Ovary (tissue), 10 donors: Measurements from ENCODE around the gene TMCO6. TPM values are rescaled to one million over a fixed set of nuclear protein-coding genes. Genes with fewer than 3 reads are reported as not detected.
"Not testable (repeated sequence)": the region's sequence is repeated elsewhere in the genome, so short reads cannot be mapped to it uniquely, and the experiment has no call there.

Experiments
- DNase-seq, 5 donors: peaks; one replicate each; pipeline ENCODE4 v3.0.0-alpha.2; 2019 to 2020
- H3K27ac ChIP-seq, 2 donors: fragments of 200-600 bp; one replicate each; pipeline versions ENCODE4 v1.5.1 to v1.8.0; 2019 to 2022
- H3K27me3 ChIP-seq: fragments of 200-600 bp; one replicate; pipeline ENCODE4 v1.8.0; 2022
- H3K36me3 ChIP-seq: fragments of 200-600 bp; sonication (generic); one replicate; pipeline ENCODE4 v1.5.1; 2019
- H3K4me1 ChIP-seq: one replicate; pipeline ENCODE4 v1.8.1; 2013; ENCODE audit warnings: mild to moderate bottlenecking, moderate library complexity; ENCODE audit not compliant: insufficient read depth
- H3K4me3 ChIP-seq: fragments of 200-600 bp; sonication (generic); one replicate; pipeline ENCODE4 v1.5.1; 2017
- H3K9me3 ChIP-seq, 2 donors: fragments of 200-600 bp in 1 of 2; sonication (generic) in 1 of 2; one replicate each; pipeline versions ENCODE4 v1.5.1 to v1.8.1; 2013 to 2019; ENCODE audit warnings: mild to moderate bottlenecking in 1 of 2, moderate library complexity in 1 of 2
- EP300 ChIP-seq: sonication (generic); formaldehyde crosslinking; IDR thresholded peaks from one replicate; pipeline ENCODE4 v1.6.1; 2017; ENCODE audit warnings: antibody characterized with exemption
- POLR2A ChIP-seq: fragments of 450-650 bp; IDR thresholded peaks from one replicate; pipeline ENCODE4 v1.6.1; 2017; ENCODE audit warnings: antibody characterized with exemption, mild to moderate bottlenecking, moderate library complexity
- WGBS, 3 donors: extraction: QIAGEN DNeasy Blood & Tissue Kit in 1 of 3; methylation state at CpG; one replicate each; pipeline versions ENCODE4 v1.1.5 to v1.1.7; 2013 to 2017; 5-methylcytosine and 5-hydroxymethylcytosine counted together
- intact Hi-C, 4 donors: fragments of 100-400 bp; cut with DNase I; formaldehyde crosslinking; loops; one replicate each; pipeline versions ENCODE4 v1.11.0 to v1.15.1; 2022 to 2023
- long read RNA-seq, 3 donors: library from polyadenylated mRNA in 2 of 3; unstranded in 2 of 3; transcript quantifications; one replicate each; pipeline ENCODE4 v2.0.0 and lab custom pipeline, GENCODE V29; 2021 to 2026
- polyA plus RNA-seq, 2 donors: library from polyadenylated mRNA; stranded (reverse); fragments of 200-250 nt in 1 of 2; fragments of 350-450 nt in 1 of 2; fragmentation: Illumina TruSeq in 1 of 2; extraction: RNeasy Lipid Tissue Mini Kit (QIAGEN cat#74804) in 1 of 2; gene quantifications; one replicate each; pipeline ENCODE4 v1.2.3, GENCODE V29; 2013 to 2014
- total RNA-seq, 7 donors: library from RNA; depleted of rRNA in 2 of 7; stranded (reverse); fragments of >200 nt in 2 of 7; fragmentation: NEBNext Ultra II Directional in 3 of 7; extraction: Animal tissue kit (Norgen Biotek cat#: 25700) in 3 of 7; gene quantifications; one replicate each; pipeline versions ENCODE4 v1.1.0 to v1.2.4, GENCODE V29; 2016 to 2023
- TF ChIP-seq, protein P1 (sequence below), 3 donors: fragments of 450-650 bp in 2 of 3; fragments of 200-600 bp in 1 of 3; IDR thresholded peaks; one replicate each; pipeline versions ENCODE4 v1.5.1 to v1.8.0; 2016 to 2022; ENCODE audit warnings: antibody characterized with exemption in 3 of 3, mild to moderate bottlenecking in 1 of 3
- donor health status: DM: no; HTN: no; CAD: no; lungs with moderate emphysema.
- donor health status: DM: no; HTN: no; CAD: no.
- donor health status: Bipolar disorder and iron deficiency.
- donor health status: DM: yes; HTN: yes; CAD: no.
- donor health status: DM: no; HTN: no; CAD: no.
- donor health status: DM: yes; HTN: yes; CAD: no.

TMCO6 gene
- total RNA-seq (10 to 100 TPM; 12.2 to 62.8 (median 14.9) TPM), polyA plus RNA-seq (10 to 100 TPM in 1 of 2 donors, 1 to 10 TPM in 1; 8.0 to 33.2 TPM)
- long read RNA-seq, donor 1, transcript TMCO6-203 (12 exons, 1,887 nt), result major isoform, 7 of 22 reads
- long read RNA-seq, donor 1, partial matches to known transcripts, result 2 of 22 reads
- long read RNA-seq, donor 1, other reads (novel, unspliced or antisense), result 13 of 22 reads
- long read RNA-seq, donor 2, partial matches to known transcripts, result 12 of 16 reads
- long read RNA-seq, donor 2, other reads (novel, unspliced or antisense), result 0 of 16 reads
- long read RNA-seq, donor 3, transcript TMCO6-203 (12 exons, 1,887 nt), result major isoform, 11 of 20 reads
- long read RNA-seq, donor 3, partial matches to known transcripts, result 0 of 20 reads
- long read RNA-seq, donor 3, other reads (novel, unspliced or antisense), result 9 of 20 reads

DNA sequence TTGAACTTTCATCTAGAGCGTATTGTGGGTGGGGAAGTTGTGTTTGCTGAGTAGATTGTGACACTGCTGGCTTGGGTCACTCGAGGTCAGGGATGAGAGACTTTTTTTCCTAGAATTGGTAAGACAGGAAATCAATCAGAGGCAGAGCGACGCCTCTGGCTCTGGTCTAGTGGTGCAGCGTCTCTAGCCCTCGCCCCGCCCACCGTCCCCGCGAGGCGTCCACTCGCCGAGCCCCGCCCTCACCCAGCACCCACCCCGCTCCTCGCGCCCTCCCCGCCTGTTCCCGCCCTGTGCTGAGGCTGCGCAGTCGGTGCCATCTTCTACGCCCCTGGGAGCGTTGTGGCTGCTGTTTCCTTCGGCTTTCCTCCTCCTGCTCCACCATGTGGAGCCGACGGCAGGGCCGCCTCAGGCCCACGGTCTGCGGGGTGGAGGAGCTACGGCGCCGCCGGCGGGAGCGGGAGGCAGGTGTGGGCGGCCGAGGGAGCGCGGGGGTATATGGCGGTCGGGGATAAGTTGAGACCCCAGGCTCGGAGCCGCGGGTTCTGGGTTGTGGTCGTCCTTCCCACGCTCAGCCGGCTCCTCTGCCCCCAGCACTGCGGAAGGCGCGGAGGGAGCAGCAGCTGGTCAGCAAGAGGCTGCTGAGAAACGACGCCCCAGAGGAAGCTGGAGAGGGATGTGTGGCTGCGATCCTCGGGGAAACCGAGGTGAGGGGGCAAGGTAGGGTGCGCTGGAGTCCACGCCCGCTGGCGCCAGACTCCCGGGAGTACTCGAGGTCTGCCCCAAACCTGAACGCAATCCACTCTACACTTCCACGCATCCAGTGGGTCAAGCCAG lies at the start of gene TMCO6:
TSS of gene TMCO6 (plus strand) at position 304 of the 834 bp plus-strand sequence. CDS start at position 381, 77 bp downstream.
- DNase-seq, result peak; percentile 97 to 98 (median 98)
- 0 to 2% (median 1%) methylated on average over 29 to 63 of the region's 63 CpGs for WGBS, 3 donors
- intact Hi-C loops, result loop anchor here in 3 of 4 donors (5.0 to 10.0 kb wide), 4 partner anchors 75 to 265 kb away; partner anchors contain the start of genes APBB3 (in 3 of the 3), SLC35A4 (in 3 of the 3) and ANKHD1 (in 1 of the 3)
- TF ChIP-seq EP300, result no peak
- peak; percentile 19 for TF ChIP-seq POLR2A
- TF ChIP-seq, protein P1, sequence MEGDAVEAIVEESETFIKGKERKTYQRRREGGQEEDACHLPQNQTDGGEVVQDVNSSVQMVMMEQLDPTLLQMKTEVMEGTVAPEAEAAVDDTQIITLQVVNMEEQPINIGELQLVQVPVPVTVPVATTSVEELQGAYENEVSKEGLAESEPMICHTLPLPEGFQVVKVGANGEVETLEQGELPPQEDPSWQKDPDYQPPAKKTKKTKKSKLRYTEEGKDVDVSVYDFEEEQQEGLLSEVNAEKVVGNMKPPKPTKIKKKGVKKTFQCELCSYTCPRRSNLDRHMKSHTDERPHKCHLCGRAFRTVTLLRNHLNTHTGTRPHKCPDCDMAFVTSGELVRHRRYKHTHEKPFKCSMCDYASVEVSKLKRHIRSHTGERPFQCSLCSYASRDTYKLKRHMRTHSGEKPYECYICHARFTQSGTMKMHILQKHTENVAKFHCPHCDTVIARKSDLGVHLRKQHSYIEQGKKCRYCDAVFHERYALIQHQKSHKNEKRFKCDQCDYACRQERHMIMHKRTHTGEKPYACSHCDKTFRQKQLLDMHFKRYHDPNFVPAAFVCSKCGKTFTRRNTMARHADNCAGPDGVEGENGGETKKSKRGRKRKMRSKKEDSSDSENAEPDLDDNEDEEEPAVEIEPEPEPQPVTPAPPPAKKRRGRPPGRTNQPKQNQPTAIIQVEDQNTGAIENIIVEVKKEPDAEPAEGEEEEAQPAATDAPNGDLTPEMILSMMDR (IDR thresholded peaks at IDR 0.05), result peak; percentile 57 to 83 (median 66)
- H3K4me3 ChIP-seq, result peak within 1 kb of the TSS; percentile 82
- no peaks in the 10 kb centered on the region for H3K27me3 ChIP-seq
- no peaks in the 10 kb centered on the region for H3K4me1 ChIP-seq
- no peaks in the 10 kb centered on the region for H3K36me3 ChIP-seq
- no peaks in the 10 kb centered on the region for H3K9me3 ChIP-seq
- H3K27ac ChIP-seq, result peak within 1 kb of the TSS; percentile 40 to 84

- H3K4me3 ChIP-seq, result no peak overlapping the region
- H3K4me1 ChIP-seq, result peaks cover 10% of the 10 kb centered on the region
- intact Hi-C loops, result no loop called here
- WGBS, 3 donors, result 86 to 93% (median 92%) methylated on average over 7 of the region's 7 CpGs
- no peaks in the 10 kb centered on the region for H3K9me3 ChIP-seq
- no peak overlapping the region for H3K27ac ChIP-seq
- H3K27me3 ChIP-seq, result no peaks in the 10 kb centered on the region
- DNase-seq, result no peak
- no peaks in the 10 kb centered on the region for H3K36me3 ChIP-seq
- TF ChIP-seq, protein P1 (IDR thresholded peaks at IDR 0.05), result no peak
- no peak for TF ChIP-seq POLR2A
- no peak for TF ChIP-seq EP300
Measured at GRCh38 chr5:140590861-140591260, 48.4 kb upstream of the TMCO6 start.

DNA sequence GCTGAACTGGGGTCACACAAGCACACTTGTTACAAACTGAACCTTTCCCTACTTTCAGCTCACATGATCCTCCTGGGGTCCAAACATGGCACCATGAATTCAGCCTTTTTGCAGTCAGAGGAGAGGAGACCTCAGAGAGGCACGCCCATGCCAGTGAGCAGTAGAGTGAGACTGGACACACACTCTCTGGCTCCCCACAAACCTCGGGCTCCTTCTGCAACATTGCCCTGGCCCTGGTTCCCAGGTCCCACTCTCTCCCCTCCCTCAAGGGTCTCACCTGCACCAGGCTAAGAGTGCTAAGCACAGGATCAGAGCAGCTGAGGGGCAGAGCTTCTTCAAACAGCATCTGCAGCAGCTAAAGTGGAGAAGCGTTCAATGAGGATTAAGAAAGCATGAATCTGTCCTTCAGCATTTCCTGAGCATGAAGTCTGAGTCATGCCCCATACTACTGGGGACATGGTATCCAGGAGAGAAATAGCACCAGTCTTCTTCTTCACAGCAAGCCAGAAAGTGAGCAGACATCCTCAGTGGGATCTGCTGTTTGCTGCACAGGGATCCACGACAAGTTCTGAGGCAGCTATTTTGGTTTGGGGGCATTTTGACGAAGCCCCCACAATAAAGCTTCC lies 47.4 kb upstream of the TMCO6 start:
- Histone ChIP-seq H3K27ac (no peak overlapping the region), H3K9me3 (no peaks in the 10 kb centered on the region), H3K27me3 (no peaks in the 10 kb centered on the region), H3K4me1 (peaks cover 19% of the 10 kb centered on the region), H3K36me3 (no peaks in the 10 kb centered on the region), H3K4me3 (no peak overlapping the region)
- TF ChIP-seq, protein P1 (IDR thresholded peaks at IDR 0.05), result no peak
- no peak for TF ChIP-seq EP300
- no peak for TF ChIP-seq POLR2A
- 80 to 88% (median 82%) methylated on average over 5 of the region's 5 CpGs for WGBS, 3 donors
- DNase-seq, result no peak
- intact Hi-C loops, result no loop called here

GRCh38 chr5:140593070-140593469 lies 46.2 kb upstream of the TMCO6 start:
- intact Hi-C loops, H3K36me3 ChIP-seq: not testable (repeated sequence)
- H3K4me1 ChIP-seq, result peaks cover 19% of the 10 kb centered on the region

More at GRCh38 chr5:140593070-140593469, 46.2 kb upstream of the TMCO6 start:
- H3K9me3 ChIP-seq, H3K27ac ChIP-seq, DNase-seq, H3K4me3 ChIP-seq, H3K27me3 ChIP-seq: not testable (repeated sequence)
- WGBS, 3 donors, result 39 to 60% (median 60%) methylated on average over 11 to 13 of the region's 14 CpGs
